H9 (cell line): ENCODE results near the gene NXN. TPM values are rescaled to one million over a fixed set of nuclear protein-coding genes. Genes with fewer than 3 reads are reported as not detected.

Experiments used
- DNase-seq: peaks from one replicate; pipeline ENCODE4 v3.0.0-alpha.2; 2017
- H2AFZ ChIP-seq: one replicate; pipeline ENCODE4 v1.6.1; 2013; ENCODE audit warnings: mild to moderate bottlenecking, low read length, control low read depth, moderate library complexity
- H2AK5ac ChIP-seq: 2 replicates; pipeline ENCODE4 v1.6.1; 2013; ENCODE audit warnings: low read length, control low read depth, mixed read lengths; ENCODE audit not compliant: insufficient read length
- H2BK120ac ChIP-seq: one replicate; pipeline ENCODE4 v1.6.1; 2013; ENCODE audit warnings: low read depth, mild to moderate bottlenecking, low read length, control low read depth, inconsistent platforms; ENCODE audit not compliant: poor library complexity, severe bottlenecking
- H2BK12ac ChIP-seq: 2 replicates; pipeline ENCODE4 v1.6.1; 2013; ENCODE audit warnings: low read length, control low read depth, mixed read lengths, low read depth; ENCODE audit not compliant: insufficient read length
- H2BK15ac ChIP-seq: 2 replicates; pipeline ENCODE4 v1.6.1; 2013; ENCODE audit warnings: low read depth, low read length, control low read depth
- H2BK20ac ChIP-seq: one replicate; pipeline ENCODE4 v1.6.1; 2013; ENCODE audit warnings: low read depth, mild to moderate bottlenecking, low read length, control low read depth, inconsistent platforms; ENCODE audit not compliant: poor library complexity, severe bottlenecking
- H2BK5ac ChIP-seq: 2 replicates; pipeline ENCODE4 v1.6.1; 2013; ENCODE audit warnings: low read length, control low read depth, mixed read lengths; ENCODE audit not compliant: insufficient read length
- H3K14ac ChIP-seq: 2 replicates; pipeline ENCODE4 v1.6.1; 2013; ENCODE audit warnings: low read length, control low read depth; ENCODE audit not compliant: insufficient read depth
- H3K18ac ChIP-seq: 2 replicates; pipeline ENCODE4 v1.6.1; 2013; ENCODE audit warnings: low read depth, mild to moderate bottlenecking, mixed read lengths, low read length, control low read depth; ENCODE audit not compliant: insufficient read length
- H3K23ac ChIP-seq: 2 replicates; pipeline ENCODE4 v1.6.1; 2013; ENCODE audit warnings: low read length, control low read depth, mixed read lengths, low read depth; ENCODE audit not compliant: insufficient read length
- H3K23me2 ChIP-seq: 2 replicates; pipeline ENCODE4 v1.6.1; 2013; ENCODE audit warnings: low read depth, mild to moderate bottlenecking, mixed read lengths, low read length, control low read depth; ENCODE audit not compliant: insufficient read length, poor library complexity, severe bottlenecking
- H3K27ac ChIP-seq: 2 replicates; pipeline ENCODE4 v1.5.1; 2013; ENCODE audit warnings: low read length, control low read depth, mixed read lengths, low read depth; ENCODE audit not compliant: insufficient read length
- H3K27me3 ChIP-seq: 2 replicates; pipeline ENCODE4 v1.6.1; 2013; ENCODE audit warnings: low read length, control low read depth, inconsistent platforms; ENCODE audit not compliant: insufficient read depth
- H3K4ac ChIP-seq: 2 replicates; pipeline ENCODE4 v1.6.1; 2013; ENCODE audit warnings: low read depth, mild to moderate bottlenecking, control low read depth, inconsistent platforms, low read length, moderate library complexity
- H3K4me1 ChIP-seq: 2 replicates; pipeline ENCODE4 v1.6.1; 2013; ENCODE audit warnings: low read length, control low read depth, inconsistent platforms; ENCODE audit not compliant: insufficient read depth
- H3K4me2 ChIP-seq: 2 replicates; pipeline ENCODE4 v1.6.1; 2013; ENCODE audit warnings: low read length, control low read depth, mixed read lengths; ENCODE audit not compliant: insufficient read length, insufficient read depth
- H3K56ac ChIP-seq: 2 replicates; pipeline ENCODE4 v1.6.1; 2013; ENCODE audit warnings: low read depth, mild to moderate bottlenecking, mixed read lengths, low read length, control low read depth; ENCODE audit not compliant: insufficient read length
- H3K79me1 ChIP-seq: 2 replicates; pipeline ENCODE4 v1.6.1; 2013; ENCODE audit warnings: low read depth, mild to moderate bottlenecking, moderate library complexity, low read length, control low read depth, inconsistent platforms; ENCODE audit not compliant: insufficient read depth, poor library complexity, severe bottlenecking
- H3K79me2 ChIP-seq: 2 replicates; pipeline ENCODE4 v1.6.1; 2013; ENCODE audit warnings: low read length, control low read depth, inconsistent platforms; ENCODE audit not compliant: insufficient read depth
- H3K9ac ChIP-seq: 2 replicates; pipeline ENCODE4 v1.6.1; 2013; ENCODE audit warnings: low read length, control low read depth, mixed read lengths; ENCODE audit not compliant: insufficient read length; ENCODE audit errors: extremely low read depth
- H3K9me3 ChIP-seq: one replicate; pipeline ENCODE4 v1.6.1; 2013; ENCODE audit warnings: low read depth, low read length, inconsistent platforms; ENCODE audit not compliant: control insufficient read depth
- H3T11ph ChIP-seq: one replicate; pipeline ENCODE4 v1.6.1; 2013; ENCODE audit warnings: mild to moderate bottlenecking, low read length, control low read depth, inconsistent platforms
- H4K20me1 ChIP-seq: one replicate; pipeline ENCODE4 v1.6.1; 2013; ENCODE audit not compliant: control insufficient read depth, insufficient read length, insufficient read depth
- H4K5ac ChIP-seq: 2 replicates; pipeline ENCODE4 v1.6.1; 2013; ENCODE audit warnings: low read depth, mild to moderate bottlenecking, mixed read lengths, low read length, control low read depth; ENCODE audit not compliant: insufficient read length
- H4K8ac ChIP-seq: replicated peaks from 2 replicates; pipeline ENCODE4 v1.6.1; 2013; ENCODE audit warnings: low read length, control low read depth, mixed read lengths, low read depth; ENCODE audit not compliant: insufficient read length
- H4K91ac ChIP-seq: 2 replicates; pipeline ENCODE4 v1.6.1; 2013; ENCODE audit warnings: low read depth, mild to moderate bottlenecking, moderate library complexity, mixed read lengths, low read length, control low read depth; ENCODE audit not compliant: insufficient read length
- H3K27ac Mint-ChIP-seq, 3 experiments: 2 replicates in 2 of 3; 3 replicates in 1 of 3; pipeline ENCODE4 v1.8.0; 2020 to 2021; ENCODE audit warnings: mixed read lengths in 3 of 3, mild to moderate bottlenecking in 1 of 3, moderate library complexity in 1 of 3
- H3K27me3 Mint-ChIP-seq: 2 replicates; pipeline ENCODE4 v1.8.0; 2021; ENCODE audit warnings: low read depth, mild to moderate bottlenecking, moderate library complexity, mixed read lengths
- H3K36me3 Mint-ChIP-seq, 3 experiments: 2 replicates in 2 of 3; 3 replicates in 1 of 3; pipeline ENCODE4 v1.8.0; 2020 to 2021; ENCODE audit warnings: low read depth in 3 of 3, mixed read lengths in 3 of 3; ENCODE audit not compliant: insufficient read depth in 1 of 3
- H3K4me1 Mint-ChIP-seq, 2 experiments: 2 replicates each; pipeline ENCODE4 v1.8.0; 2020; ENCODE audit warnings: mixed read lengths in 2 of 2
- H3K4me3 Mint-ChIP-seq, 2 experiments: 2 replicates in 1 of 2; 3 replicates in 1 of 2; pipeline ENCODE4 v1.8.0; 2020 to 2021; ENCODE audit warnings: mild to moderate bottlenecking in 2 of 2, mixed read lengths in 2 of 2, moderate library complexity in 1 of 2
- H3K9me3 Mint-ChIP-seq, 2 experiments: 2 replicates in 1 of 2; 3 replicates in 1 of 2; pipeline ENCODE4 v1.8.0; 2020; ENCODE audit warnings: mild to moderate bottlenecking in 2 of 2, mixed read lengths in 2 of 2, moderate library complexity in 1 of 2
- CTCF ChIP-seq: fragments of 200-600 bp; sonication (generic); conservative IDR thresholded peaks from 3 replicates; pipeline ENCODE4 v1.8.0; 2021; ENCODE audit warnings: antibody characterized with exemption, mild to moderate bottlenecking
- WGBS: extraction: QIAGEN DNeasy Blood & Tissue Kit; methylation state at CpG from one replicate; pipeline ENCODE4 v1.1.7; 2013; ENCODE audit warnings: missing lambda C conversion rate, low lambda C conversion rate, mixed read lengths; ENCODE audit not compliant: insufficient read length; ENCODE audit errors: extremely low coverage; 5-methylcytosine and 5-hydroxymethylcytosine counted together
- total RNA-seq: library from RNA; stranded (reverse); gene quantifications from 2 replicates; pipeline ENCODE4 v1.2.1, GENCODE V29; 2021

Gene NXN
- total RNA-seq, 1 experiment from 2014 or later, result 93.6 TPM

- Histone ChIP-seq H3K79me1 (no peaks in the 10 kb centered on the region), H3K23me2 (no peaks in the 10 kb centered on the region), H2BK5ac (no peak overlapping the region), H3K18ac (no peak overlapping the region), H3K4me1 (peaks cover 2% of the 10 kb centered on the region; the same call in 1 of the 2 replicates), H4K5ac (no peak overlapping the region), H3K4ac (no peak overlapping the region), H3K79me2 (peaks cover 2% of the 10 kb centered on the region; the same call in 1 of the 2 replicates), H3K14ac (no peak overlapping the region), H2BK120ac (no peak overlapping the region), H3K9ac (no peak overlapping the region), H2BK20ac (no peak overlapping the region), H4K91ac (no peak overlapping the region), H3K27me3 (no peaks in the 10 kb centered on the region), H2AK5ac (no peak overlapping the region), H3K27ac (no peak overlapping the region), H3K23ac (no peak overlapping the region), H4K8ac (no peak overlapping the region), H2BK15ac (no peak overlapping the region), H3K56ac (no peak overlapping the region), H3K4me2 (no peak overlapping the region), H3T11ph (no peak overlapping the region), H2AFZ (no peak overlapping the region), H3K9me3 (no peaks in the 10 kb centered on the region), H4K20me1 (no peaks in the 10 kb centered on the region), H2BK12ac (no peak overlapping the region)
- H3K27ac Mint-ChIP-seq, result peak overlapping the region in 2 of 3 experiments; percentile 32 to 84; a peak in 2 of 7 replicates
- H3K9me3 Mint-ChIP-seq, result peaks cover 0 to 3% of the 10 kb centered on the region in 2 experiments; a peak in 2 of 5 replicates
- H3K36me3 Mint-ChIP-seq, result peaks cover 9 to 13% (median 12%) of the 10 kb centered on the region in 3 experiments; a peak in 6 of 7 replicates
- no peak overlapping the region for H3K4me3 Mint-ChIP-seq
- H3K27me3 Mint-ChIP-seq, result no peaks in the 10 kb centered on the region
- no peak for DNase-seq
- no peak for TF ChIP-seq CTCF
- H3K4me1 Mint-ChIP-seq, result peaks cover 11% of the 10 kb centered on the region in 2 experiments
- no CpG with 5 or more reads among the region's 6 CpGs for WGBS
Observed at GRCh38 chr17:834136-834535, 145.4 kb downstream of the NXN start.
